K562 (cell line): ENCODE measurements around the gene TPM4. TPM values are rescaled to one million over a fixed set of nuclear protein-coding genes. Genes with fewer than 3 reads are reported as not detected.
A peak's percentile ranks its signal among the peaks of the same experiment; 100 is the strongest.

Experiments
- CBX1 ChIP-seq: sonication (generic); IDR thresholded peaks from 2 replicates; pipeline ENCODE4 v1.6.1; 2016; ENCODE audit warnings: antibody characterized with exemption, low read depth, mild to moderate bottlenecking
- IRF9 ChIP-seq: fragments of 450-650 bp; IDR thresholded peaks from 2 replicates; pipeline ENCODE4 v1.6.1; 2016; ENCODE audit warnings: missing biosample characterization, missing genetic modification characterization
- RBM22 ChIP-seq: fragments of 200-400 bp; formaldehyde crosslinking; IDR thresholded peaks from 2 replicates; pipeline ENCODE4 v1.6.1; 2018; ENCODE audit warnings: low read length, low read depth; ENCODE audit not compliant: poor library complexity, severe bottlenecking
- SNAPC5 ChIP-seq: fragments of 250-450 bp; sonication (Bioruptor Pico); IDR thresholded peaks from 2 replicates; pipeline ENCODE4 v1.8.0; 2021; ENCODE audit warnings: moderate library complexity, mild to moderate bottlenecking, inconsistent platforms
- TOE1 ChIP-seq, 2 experiments: fragments of 450-650 bp in 1 of 2; sonication (generic) in 1 of 2; formaldehyde crosslinking in 1 of 2; IDR thresholded peaks; 2 replicates each; pipeline versions ENCODE4 v1.7.1 to v1.8.0; 2016 to 2022; ENCODE audit warnings: borderline replicate concordance in 2 of 2, mild to moderate bottlenecking in 2 of 2, antibody characterized with exemption in 1 of 2, inconsistent platforms in 1 of 2, low read depth in 1 of 2, missing genetic modification reagents in 1 of 2, moderate library complexity in 1 of 2
- ZBTB26 ChIP-seq: fragments of 450-650 bp; formaldehyde crosslinking; IDR thresholded peaks from 2 replicates; pipeline ENCODE4 v1.4.0; 2022; ENCODE audit warnings: missing genetic modification characterization
- ZNF140 ChIP-seq: fragments of 250-450 bp; sonication (Bioruptor Pico); IDR thresholded peaks from 2 replicates; pipeline ENCODE4 v1.8.0; 2021; ENCODE audit warnings: moderate library complexity, mild to moderate bottlenecking, inconsistent platforms
- polyA plus RNA-seq, 8 experiments: library from polyadenylated mRNA; depleted of rRNA in 4 of 8; stranded (reverse) in 5 of 8; unstranded in 3 of 8; fragments of >200 nt; fragmentation: Nextera tagmentation in 2 of 8; fragmentation: Illumina TruSeq in 1 of 8; extraction: Ambion mirVana in 2 of 8; extraction: Trizol in 1 of 8; gene quantifications; 2 replicates each; pipeline versions ENCODE4 v1.2.1 to v1.2.3, GENCODE V29; 2011 to 2014; ENCODE audit warnings: inconsistent platforms in 1 of 8, missing spikeins in 1 of 8
- total RNA-seq, 7 experiments: library from RNA; depleted of rRNA in 6 of 7; stranded (reverse); fragments of >200 nt in 6 of 7; fragmentation: Illumina TruSeq in 2 of 7; extraction: Trizol in 2 of 7; gene quantifications; 2 replicates each; pipeline versions ENCODE4 v1.2.1 to v1.2.3, GENCODE V29; 2011 to 2021; ENCODE audit warnings: low replicate concordance in 1 of 7

TPM4 gene
- total and polyA plus RNA-seq, 9 of the 15 experiments (the other 6 are each of a cell fraction or from before 2014, with no cell fraction given) = 28.1 to 111 (median 77.4) TPM

- no peak for TF ChIP-seq ZBTB26 (CRISPR knock-in tag)
- TF ChIP-seq RBM22 = no peak
- TF ChIP-seq ZNF140 (CRISPR knock-in tag) = no peak
- TF ChIP-seq SNAPC5 (CRISPR knock-in tag) = no peak
- no peak for TF ChIP-seq IRF9 (tag)
- peak; percentile 85 for TF ChIP-seq CBX1
- TF ChIP-seq TOE1 (IDR thresholded peaks at IDR 0.05; ENCODE audit: borderline replicate concordance) = peak; percentile 73
- no peak for TF ChIP-seq TOE1 (CRISPR knock-in tag; IDR thresholded peaks at IDR 0.05; ENCODE audit: borderline replicate concordance, low read depth)
These were observed 9.6 kb upstream of the TPM4 start (continued) for GRCh38 chr19:16066611-16067104.
